Nephron progenitor cell (in vitro differentiated cells): ENCODE data around the gene PRIM2.
"Not testable (repeated sequence)": the region's sequence is repeated elsewhere in the genome, so short reads cannot be mapped to it uniquely, and the experiment has no call there.

ENCODE experiments used
- DNase-seq: peaks from one replicate; pipeline ENCODE4 v3.0.0; 2021
- H3K27ac Mint-ChIP-seq: 2 replicates; pipeline ENCODE4 v1.8.0; 2021; ENCODE audit warnings: mild to moderate bottlenecking, moderate library complexity, mixed read lengths
- H3K27me3 Mint-ChIP-seq: 2 replicates; pipeline ENCODE4 v1.8.0; 2021; ENCODE audit warnings: mild to moderate bottlenecking, low read depth, mixed read lengths; ENCODE audit not compliant: poor library complexity
- H3K36me3 Mint-ChIP-seq: 2 replicates; pipeline ENCODE4 v1.8.0; 2021; ENCODE audit warnings: low read depth, mixed read lengths
- H3K4me1 Mint-ChIP-seq: 2 replicates; pipeline ENCODE4 v1.8.0; 2021; ENCODE audit warnings: mixed read lengths
- H3K4me3 Mint-ChIP-seq: 2 replicates; pipeline ENCODE4 v1.8.0; 2021; ENCODE audit warnings: mild to moderate bottlenecking, moderate library complexity, mixed read lengths
- H3K9me3 Mint-ChIP-seq: 2 replicates; pipeline ENCODE4 v1.8.0; 2021; ENCODE audit warnings: mild to moderate bottlenecking, moderate library complexity, mixed read lengths
- TF ChIP-seq, protein P1 (sequence below): fragments of 200-600 bp; sonication (generic); IDR thresholded peaks from 2 replicates; pipeline ENCODE4 v1.5.0; 2021; ENCODE audit warnings: antibody characterized with exemption

The PRIM2 gene

GRCh38 chr6:57469072-57469471 is 151.6 kb downstream of the PRIM2 start:
- TF ChIP-seq, protein P1, sequence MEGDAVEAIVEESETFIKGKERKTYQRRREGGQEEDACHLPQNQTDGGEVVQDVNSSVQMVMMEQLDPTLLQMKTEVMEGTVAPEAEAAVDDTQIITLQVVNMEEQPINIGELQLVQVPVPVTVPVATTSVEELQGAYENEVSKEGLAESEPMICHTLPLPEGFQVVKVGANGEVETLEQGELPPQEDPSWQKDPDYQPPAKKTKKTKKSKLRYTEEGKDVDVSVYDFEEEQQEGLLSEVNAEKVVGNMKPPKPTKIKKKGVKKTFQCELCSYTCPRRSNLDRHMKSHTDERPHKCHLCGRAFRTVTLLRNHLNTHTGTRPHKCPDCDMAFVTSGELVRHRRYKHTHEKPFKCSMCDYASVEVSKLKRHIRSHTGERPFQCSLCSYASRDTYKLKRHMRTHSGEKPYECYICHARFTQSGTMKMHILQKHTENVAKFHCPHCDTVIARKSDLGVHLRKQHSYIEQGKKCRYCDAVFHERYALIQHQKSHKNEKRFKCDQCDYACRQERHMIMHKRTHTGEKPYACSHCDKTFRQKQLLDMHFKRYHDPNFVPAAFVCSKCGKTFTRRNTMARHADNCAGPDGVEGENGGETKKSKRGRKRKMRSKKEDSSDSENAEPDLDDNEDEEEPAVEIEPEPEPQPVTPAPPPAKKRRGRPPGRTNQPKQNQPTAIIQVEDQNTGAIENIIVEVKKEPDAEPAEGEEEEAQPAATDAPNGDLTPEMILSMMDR: no peak
- H3K4me1 Mint-ChIP-seq: peaks cover 55% of the 10 kb centered on the region
- peaks cover 22% of the 10 kb centered on the region for H3K36me3 Mint-ChIP-seq
- H3K27me3 Mint-ChIP-seq: no peaks in the 10 kb centered on the region
- peak overlapping the region; percentile 98 for H3K27ac Mint-ChIP-seq
- no peak for DNase-seq
- peaks cover 25% of the 10 kb centered on the region for H3K9me3 Mint-ChIP-seq
- H3K4me3 Mint-ChIP-seq: peak overlapping the region; percentile 65

GRCh38 chr6:57470148-57470547 is 152.7 kb downstream of the PRIM2 start:
- DNase-seq: not testable (repeated sequence)
- H3K9me3 Mint-ChIP-seq: peaks cover 25% of the 10 kb centered on the region
- peaks cover 54% of the 10 kb centered on the region for H3K4me1 Mint-ChIP-seq

GRCh38 chr6:57471314-57471864 is 154.0 kb downstream of the PRIM2 start:
- not testable (repeated sequence) for DNase-seq, H3K4me3 Mint-ChIP-seq, H3K27me3 Mint-ChIP-seq
- H3K9me3 Mint-ChIP-seq: peaks cover 18% of the 10 kb centered on the region
- H3K36me3 Mint-ChIP-seq: peaks cover 16% of the 10 kb centered on the region
- H3K27ac Mint-ChIP-seq: peak overlapping the region; percentile 33
- peaks cover 54% of the 10 kb centered on the region for H3K4me1 Mint-ChIP-seq

More at GRCh38 chr6:57470148-57470547, 152.7 kb downstream of the PRIM2 start:
- H3K27ac Mint-ChIP-seq, H3K27me3 Mint-ChIP-seq: not testable (repeated sequence)
- Mint-ChIP-seq H3K4me3 (peak overlapping the region; percentile 38), H3K36me3 (peaks cover 22% of the 10 kb centered on the region)

GRCh38 chr6:57472861-57473362 is 155.5 kb downstream of the PRIM2 start:
- H3K9me3 Mint-ChIP-seq, H3K36me3 Mint-ChIP-seq, H3K4me3 Mint-ChIP-seq, DNase-seq, H3K27me3 Mint-ChIP-seq: not testable (repeated sequence)
- peak overlapping the region; percentile 88 for H3K27ac Mint-ChIP-seq
- peaks cover 54% of the 10 kb centered on the region for H3K4me1 Mint-ChIP-seq

- H3K4me3 Mint-ChIP-seq, H3K27me3 Mint-ChIP-seq, H3K9me3 Mint-ChIP-seq, DNase-seq, H3K36me3 Mint-ChIP-seq: not testable (repeated sequence)
- Mint-ChIP-seq H3K27ac (peak overlapping the region; percentile 79), H3K4me1 (peaks cover 35% of the 10 kb centered on the region)
Measured at GRCh38 chr6:57474862-57475475, 157.5 kb downstream of the PRIM2 start.

DNA sequence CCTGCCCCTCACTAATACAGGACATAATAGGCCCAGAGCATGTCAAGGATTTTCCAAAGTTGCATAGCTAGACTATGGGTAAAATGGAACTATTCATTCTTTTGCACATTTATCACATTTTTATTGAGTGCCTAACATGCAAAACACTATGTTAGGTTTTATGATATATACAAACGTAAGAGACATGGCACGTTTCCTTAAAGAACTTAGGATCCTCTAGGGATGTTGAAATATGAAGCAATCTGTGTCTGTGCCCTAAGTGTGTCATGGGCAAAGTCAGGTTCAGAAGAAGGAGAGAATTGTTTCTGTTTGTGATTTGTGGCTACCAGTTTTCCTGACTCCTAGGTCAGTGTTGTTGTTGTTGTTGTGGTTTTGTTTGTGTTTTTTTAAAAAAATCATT is 158.2 kb downstream of the PRIM2 start:
- not testable (repeated sequence) for H3K4me3 Mint-ChIP-seq, H3K9me3 Mint-ChIP-seq, DNase-seq, H3K36me3 Mint-ChIP-seq, H3K27me3 Mint-ChIP-seq, H3K27ac Mint-ChIP-seq
- peaks cover 29% of the 10 kb centered on the region for H3K4me1 Mint-ChIP-seq

DNA sequence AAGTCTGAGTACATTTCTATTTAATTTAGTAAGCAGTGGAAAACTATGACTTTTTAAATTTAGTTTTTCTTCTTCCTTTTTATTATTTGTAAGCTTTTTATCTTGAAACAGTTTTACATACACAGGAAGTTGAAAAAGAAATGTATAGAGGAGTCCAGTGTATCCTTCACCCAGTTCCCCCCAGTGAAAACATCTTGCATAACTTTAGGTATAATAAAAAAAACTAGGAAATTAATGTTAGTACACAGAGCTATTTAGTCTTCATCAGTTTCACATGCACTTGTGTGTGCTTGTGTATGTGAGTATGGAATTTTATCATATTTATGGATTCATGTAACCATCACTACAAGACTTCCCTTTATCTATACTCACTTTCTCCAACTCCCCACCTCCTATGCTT is 162.8 kb downstream of the PRIM2 start:
- H3K27me3 Mint-ChIP-seq, DNase-seq, H3K4me3 Mint-ChIP-seq, H3K4me1 Mint-ChIP-seq, H3K9me3 Mint-ChIP-seq, H3K27ac Mint-ChIP-seq: not testable (repeated sequence)
- H3K36me3 Mint-ChIP-seq: peaks cover 10% of the 10 kb centered on the region

DNA sequence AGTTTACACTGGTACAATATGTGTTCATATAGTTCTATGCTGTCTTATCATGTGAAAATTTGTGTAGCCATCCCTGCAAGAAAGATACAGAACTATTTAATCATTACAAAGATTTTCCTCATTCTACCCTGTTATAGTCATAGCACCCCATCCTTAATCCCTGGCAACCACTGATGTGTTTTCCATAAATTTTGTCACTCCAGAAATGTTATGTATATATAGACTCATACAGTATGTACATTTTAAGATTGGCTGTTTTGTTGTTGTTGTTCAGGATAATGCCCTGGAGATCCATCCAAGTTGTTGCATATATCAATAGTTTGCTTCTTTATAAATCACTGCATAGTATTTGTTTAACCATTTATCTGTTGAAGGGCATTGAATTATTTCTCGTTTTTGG is 163.7 kb downstream of the PRIM2 start:
- H3K27me3 Mint-ChIP-seq, H3K4me3 Mint-ChIP-seq, DNase-seq, H3K27ac Mint-ChIP-seq, H3K4me1 Mint-ChIP-seq, H3K9me3 Mint-ChIP-seq: not testable (repeated sequence)
- H3K36me3 Mint-ChIP-seq: peaks cover 10% of the 10 kb centered on the region

DNA sequence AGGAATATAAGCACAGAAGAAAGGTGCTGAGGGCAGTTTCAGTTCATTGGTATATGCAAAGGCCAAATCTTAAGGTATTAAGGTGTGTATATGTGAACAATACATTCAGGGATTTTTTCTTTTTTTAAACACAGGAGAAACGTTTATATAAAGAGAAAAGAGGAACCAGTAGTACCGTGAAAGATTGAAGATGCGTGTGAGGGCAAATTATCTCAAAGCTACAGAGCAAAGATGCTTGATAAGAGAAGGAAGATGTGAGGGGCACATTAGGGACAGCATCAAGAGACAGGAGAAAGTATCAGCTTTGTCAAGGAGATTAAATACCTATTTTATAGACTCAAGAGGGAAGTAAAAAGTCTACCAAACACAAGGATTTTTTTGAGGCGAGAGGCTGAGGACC is 165.0 kb downstream of the PRIM2 start:
- not testable (repeated sequence) for H3K9me3 Mint-ChIP-seq, H3K4me1 Mint-ChIP-seq, DNase-seq, H3K27me3 Mint-ChIP-seq, H3K27ac Mint-ChIP-seq, H3K4me3 Mint-ChIP-seq
- peaks cover 10% of the 10 kb centered on the region for H3K36me3 Mint-ChIP-seq

- not testable (repeated sequence) for H3K27ac Mint-ChIP-seq, H3K4me3 Mint-ChIP-seq, H3K9me3 Mint-ChIP-seq, H3K27me3 Mint-ChIP-seq, DNase-seq, H3K4me1 Mint-ChIP-seq
- peaks cover 13% of the 10 kb centered on the region for H3K36me3 Mint-ChIP-seq
Measured at GRCh38 chr6:57486494-57487081, 169.2 kb downstream of the PRIM2 start.

DNA sequence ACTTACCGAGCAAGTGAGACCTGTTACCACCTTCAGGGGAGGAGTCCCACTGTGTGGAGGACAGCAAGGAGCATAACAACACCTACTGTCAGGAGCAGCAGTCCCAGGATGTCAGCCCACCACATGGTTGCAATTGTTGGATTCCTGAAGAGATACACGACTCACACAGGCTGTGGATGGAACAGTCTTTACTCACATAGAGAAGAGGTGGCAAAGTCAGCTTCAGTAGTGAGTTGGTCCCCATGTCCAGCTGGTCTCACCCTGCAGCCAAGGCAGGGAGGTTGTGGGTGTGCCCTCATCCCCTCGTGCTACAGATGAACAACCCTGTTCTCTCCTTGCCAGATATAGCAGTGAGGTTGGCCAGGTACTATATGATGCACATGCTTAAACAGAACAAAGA is 171.1 kb downstream of the PRIM2 start:
- not testable (repeated sequence) for H3K27ac Mint-ChIP-seq, H3K27me3 Mint-ChIP-seq, H3K4me3 Mint-ChIP-seq, DNase-seq, H3K4me1 Mint-ChIP-seq, H3K36me3 Mint-ChIP-seq, H3K9me3 Mint-ChIP-seq

DNA sequence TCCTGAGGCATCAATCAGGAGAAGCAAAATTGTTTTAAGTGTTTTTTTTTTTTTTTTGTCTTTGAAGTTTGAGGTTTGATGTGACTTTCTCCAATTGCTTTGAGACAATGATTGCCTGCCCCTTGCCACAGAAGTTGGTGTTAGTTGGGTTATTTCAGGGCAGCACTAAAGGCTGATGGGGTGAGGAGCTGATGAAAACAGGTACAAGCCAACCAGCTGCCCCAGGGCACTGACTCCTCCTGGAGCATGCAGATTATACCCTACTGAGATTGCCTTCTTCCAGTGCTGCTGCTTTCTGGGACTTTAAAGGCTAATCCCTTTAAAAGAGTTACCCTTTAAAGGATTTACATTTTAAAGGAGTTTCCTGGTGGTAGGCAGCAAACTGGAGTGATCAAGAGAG is 172.5 kb downstream of the PRIM2 start:
- H3K4me1 Mint-ChIP-seq, DNase-seq, H3K27me3 Mint-ChIP-seq, H3K27ac Mint-ChIP-seq, H3K4me3 Mint-ChIP-seq, H3K9me3 Mint-ChIP-seq, H3K36me3 Mint-ChIP-seq: not testable (repeated sequence)

DNA sequence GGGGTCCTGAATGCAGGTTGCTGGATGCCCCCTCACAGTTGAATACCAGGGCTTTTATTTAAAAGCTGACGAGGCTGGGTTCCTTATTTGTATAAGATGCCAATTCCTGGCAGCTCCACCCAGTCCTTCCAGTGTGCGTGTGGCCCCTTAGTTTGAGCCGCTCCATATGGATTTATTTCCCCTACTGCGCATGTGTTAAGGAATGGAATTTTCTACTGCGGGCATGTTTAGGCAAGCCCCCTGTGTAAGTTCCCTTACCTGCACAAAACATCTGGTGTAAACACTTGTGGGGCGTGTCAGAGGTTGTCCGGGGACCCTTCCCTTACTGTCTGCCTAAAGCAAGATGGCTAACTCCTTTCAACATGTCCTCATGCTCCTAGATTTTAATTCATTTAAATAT is 174.4 kb downstream of the PRIM2 start:
- DNase-seq, H3K4me1 Mint-ChIP-seq, H3K27me3 Mint-ChIP-seq, H3K27ac Mint-ChIP-seq, H3K9me3 Mint-ChIP-seq, H3K4me3 Mint-ChIP-seq, H3K36me3 Mint-ChIP-seq: not testable (repeated sequence)

GRCh38 chr6:57496251-57496650 is 178.8 kb downstream of the PRIM2 start:
- peaks cover 41% of the 10 kb centered on the region for H3K4me1 Mint-ChIP-seq
- not testable (repeated sequence) for H3K9me3 Mint-ChIP-seq, H3K27ac Mint-ChIP-seq, H3K27me3 Mint-ChIP-seq, DNase-seq, H3K4me3 Mint-ChIP-seq, H3K36me3 Mint-ChIP-seq
